ENCODE results near the gene BARHL1. TPM values are rescaled to one million over a fixed set of nuclear protein-coding genes. Genes with fewer than 3 reads are reported as not detected.

Gene BARHL1
- total and polyA plus RNA-seq, 2 donors (not counting 3 experiments of a cell fraction or from before 2014, with no cell fraction given), result not detected

DNA sequence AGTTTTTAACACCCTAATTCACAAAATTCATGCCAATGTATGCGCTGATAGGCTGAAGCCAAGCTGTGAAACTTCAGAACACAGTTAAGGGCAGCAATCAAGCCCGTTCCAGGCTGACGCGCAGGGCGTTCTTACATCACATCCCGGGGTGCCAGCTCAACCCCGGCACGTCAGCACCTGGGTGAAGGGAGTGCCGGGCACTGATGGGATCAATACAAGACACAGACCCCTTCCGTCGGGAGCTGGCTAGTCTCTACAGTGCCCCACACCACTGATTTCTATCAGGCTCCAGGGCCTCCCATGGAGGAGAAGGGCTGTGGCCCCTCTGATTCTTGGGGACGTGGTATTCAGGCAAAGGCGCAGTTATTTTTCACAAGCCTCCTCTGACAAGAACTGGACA, 12.0 kb downstream of the BARHL1 start:
- CTCF ChIA-PET, result no interaction called here
- Histone ChIP-seq H3K27ac (ENCODE audit: insufficient read depth, low read depth, low read length) (no peak overlapping the region), H3K36me3 (ENCODE audit: control insufficient read depth in 2 of 2, extremely low read depth in 1 of 2, insufficient read depth in 2 of 2, low read length in 2 of 2) (peaks cover 0 to 7% of the 10 kb centered on the region in 2 experiments), H3K9me3 (replicated peaks; ENCODE audit: control insufficient read depth, insufficient read depth, low read length) (no peaks in the 10 kb centered on the region), H3K79me2 (ENCODE audit: control insufficient read depth, insufficient read depth, low read length) (no peaks in the 10 kb centered on the region), H3K9ac (replicated peaks; ENCODE audit: extremely low read depth, insufficient read depth, low read length) (no peak overlapping the region), H4K20me1 (replicated peaks; ENCODE audit: control insufficient read depth, extremely low read depth, insufficient read depth, low read length) (no peaks in the 10 kb centered on the region), H3K4me2 (ENCODE audit: insufficient read depth, low read length) (no peak overlapping the region), H3K27me3 (ENCODE audit: control insufficient read depth in 2 of 2, insufficient read depth in 2 of 2, low read length in 2 of 2) (peaks cover 26 to 28% of the 10 kb centered on the region in 2 experiments), H3K4me1 (ENCODE audit: control insufficient read depth, extremely low read depth, insufficient read depth, low read length) (no peaks in the 10 kb centered on the region), H2AFZ (ENCODE audit: low read depth, low read length) (no peak overlapping the region), H3K4me3 (replicated peaks in 1 of 3; ENCODE audit: insufficient read depth in 1 of 3, low read depth in 1 of 3, low read length in 3 of 3) (no peak overlapping the region), H3K9me1 (replicated peaks; ENCODE audit: control insufficient read depth, extremely low read depth, insufficient read depth, low read length) (no peaks in the 10 kb centered on the region)
- DNase-seq (ENCODE audit: low read depth, low spot score), result no peak
- BruUV-seq (replicated peaks), result no TSS peak
- dilution Hi-C loops (cut with MboI; ENCODE audit: extremely low pct_ligation_motif_present, low sequenced_read_pairs), result no loop called here
- intact Hi-C loops (cut with micrococcal nuclease), result no loop called here
- TF ChIP-seq, protein P1, sequence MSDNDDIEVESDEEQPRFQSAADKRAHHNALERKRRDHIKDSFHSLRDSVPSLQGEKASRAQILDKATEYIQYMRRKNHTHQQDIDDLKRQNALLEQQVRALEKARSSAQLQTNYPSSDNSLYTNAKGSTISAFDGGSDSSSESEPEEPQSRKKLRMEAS (IDR thresholded peaks at IDR 0.05; ENCODE audit: insufficient read depth, insufficient read length), result no peak
- no peak for TF ChIP-seq GATA2 (IDR thresholded peaks at IDR 0.05; ENCODE audit: insufficient read depth, insufficient read length, low read depth, low read length)
- POLR2A ChIA-PET, result no interaction called here
- FAIRE-seq, result no peak

DNA sequence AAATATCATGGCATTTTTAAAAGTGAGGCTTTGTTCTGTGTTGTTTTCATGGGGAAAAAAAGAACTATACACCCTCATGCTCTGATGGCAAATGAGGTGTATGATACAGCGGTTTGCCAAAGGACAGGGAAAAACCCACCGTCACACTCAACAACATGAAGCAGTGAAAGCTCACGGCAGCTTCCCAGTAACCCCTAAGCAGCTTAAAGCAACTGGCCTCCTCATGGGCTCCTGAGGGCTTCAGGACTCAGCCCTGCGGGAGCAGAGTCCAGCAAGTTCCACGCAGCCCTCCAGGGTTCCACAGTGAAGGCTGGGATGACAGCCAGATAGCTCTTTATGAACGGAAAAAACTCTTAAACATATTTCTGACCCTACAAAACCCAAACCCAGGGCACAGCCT, 12.9 kb downstream of the BARHL1 start:
- dilution Hi-C loops (cut with MboI; ENCODE audit: extremely low pct_ligation_motif_present, low sequenced_read_pairs), result no loop called here
- no peaks in the 10 kb centered on the region for H4K20me1 ChIP-seq (replicated peaks; ENCODE audit: control insufficient read depth, extremely low read depth, insufficient read depth, low read length)
- H3K27ac ChIP-seq (ENCODE audit: insufficient read depth, low read depth, low read length), result no peak overlapping the region
- no peaks in the 10 kb centered on the region for H3K9me3 ChIP-seq (replicated peaks; ENCODE audit: control insufficient read depth, insufficient read depth, low read length)
- ChIA-PET CTCF (interaction anchor here (1.1 kb wide), 1 partner anchor 14 kb away, joined by 3 read pairs; no protein-coding TSS in a partner anchor), POLR2A (no interaction called here)
- intact Hi-C loops (cut with micrococcal nuclease), result no loop called here
- H2AFZ ChIP-seq (ENCODE audit: low read depth, low read length), result no peak overlapping the region
- peaks cover 0 to 7% of the 10 kb centered on the region in 2 experiments for H3K36me3 ChIP-seq (ENCODE audit: control insufficient read depth in 2 of 2, extremely low read depth in 1 of 2, insufficient read depth in 2 of 2, low read length in 2 of 2)
- no peaks in the 10 kb centered on the region for H3K4me1 ChIP-seq (ENCODE audit: control insufficient read depth, extremely low read depth, insufficient read depth, low read length)
- no peak for DNase-seq (ENCODE audit: low read depth, low spot score)
- no peak overlapping the region for H3K9ac ChIP-seq (replicated peaks; ENCODE audit: extremely low read depth, insufficient read depth, low read length)
- H3K4me3 ChIP-seq (replicated peaks in 1 of 3; ENCODE audit: insufficient read depth in 1 of 3, low read depth in 1 of 3, low read length in 3 of 3), result no peak overlapping the region
- FAIRE-seq, result no peak
- H3K4me2 ChIP-seq (ENCODE audit: insufficient read depth, low read length), result no peak overlapping the region
- no TSS peak for BruUV-seq (replicated peaks)
- no peaks in the 10 kb centered on the region for H3K9me1 ChIP-seq (replicated peaks; ENCODE audit: control insufficient read depth, extremely low read depth, insufficient read depth, low read length)
- peaks cover 18 to 20% of the 10 kb centered on the region in 2 experiments for H3K27me3 ChIP-seq (ENCODE audit: control insufficient read depth in 2 of 2, insufficient read depth in 2 of 2, low read length in 2 of 2)
- TF ChIP-seq POLR2AphosphoS5 (IDR thresholded peaks at IDR 0.05; ENCODE audit: insufficient read depth, low read depth, low read length), result no peak
- TF ChIP-seq, protein P1 (IDR thresholded peaks at IDR 0.05; ENCODE audit: insufficient read depth, insufficient read length), result no peak
- no peak for TF ChIP-seq FOS (IDR thresholded peaks at IDR 0.05; ENCODE audit: borderline replicate concordance, insufficient read depth, low read length)
- TF ChIP-seq POLR2A (IDR thresholded peaks at IDR 0.05; ENCODE audit: low read depth, low read length), result no peak
- TF ChIP-seq MYC (IDR thresholded peaks at IDR 0.05; ENCODE audit: low read depth, low read length), result no peak
- TF ChIP-seq EZH2 (IDR thresholded peaks at IDR 0.05; ENCODE audit: borderline replicate concordance, low read depth, low read length, severe bottlenecking), result no peak
- no peak for TF ChIP-seq JUN (IDR thresholded peaks at IDR 0.05; ENCODE audit: borderline replicate concordance, insufficient read depth, insufficient read length, low read depth)
- TF ChIP-seq, protein P2, sequence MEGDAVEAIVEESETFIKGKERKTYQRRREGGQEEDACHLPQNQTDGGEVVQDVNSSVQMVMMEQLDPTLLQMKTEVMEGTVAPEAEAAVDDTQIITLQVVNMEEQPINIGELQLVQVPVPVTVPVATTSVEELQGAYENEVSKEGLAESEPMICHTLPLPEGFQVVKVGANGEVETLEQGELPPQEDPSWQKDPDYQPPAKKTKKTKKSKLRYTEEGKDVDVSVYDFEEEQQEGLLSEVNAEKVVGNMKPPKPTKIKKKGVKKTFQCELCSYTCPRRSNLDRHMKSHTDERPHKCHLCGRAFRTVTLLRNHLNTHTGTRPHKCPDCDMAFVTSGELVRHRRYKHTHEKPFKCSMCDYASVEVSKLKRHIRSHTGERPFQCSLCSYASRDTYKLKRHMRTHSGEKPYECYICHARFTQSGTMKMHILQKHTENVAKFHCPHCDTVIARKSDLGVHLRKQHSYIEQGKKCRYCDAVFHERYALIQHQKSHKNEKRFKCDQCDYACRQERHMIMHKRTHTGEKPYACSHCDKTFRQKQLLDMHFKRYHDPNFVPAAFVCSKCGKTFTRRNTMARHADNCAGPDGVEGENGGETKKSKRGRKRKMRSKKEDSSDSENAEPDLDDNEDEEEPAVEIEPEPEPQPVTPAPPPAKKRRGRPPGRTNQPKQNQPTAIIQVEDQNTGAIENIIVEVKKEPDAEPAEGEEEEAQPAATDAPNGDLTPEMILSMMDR (IDR thresholded peaks at IDR 0.05; ENCODE audit: extremely low read depth in 1 of 2, insufficient read depth in 1 of 2, low read depth in 1 of 2, low read length in 2 of 2), result no peak
- TF ChIP-seq GATA2 (IDR thresholded peaks at IDR 0.05; ENCODE audit: insufficient read depth, insufficient read length, low read depth, low read length), result no peak
- no peaks in the 10 kb centered on the region for H3K79me2 ChIP-seq (ENCODE audit: control insufficient read depth, insufficient read depth, low read length)

All from endothelial cell of umbilical vein (primary cell).